Tibial nerve (tissue), 3 donors: ENCODE measurements around the gene CPNE7.

Experiments
- CTCF ChIP-seq, 5 experiments: fragments of 200-600 bp in 3 of 5; fragments of 450-650 bp in 2 of 5; sonication (generic) in 3 of 5; IDR thresholded peaks; one replicate each; pipeline ENCODE4 v1.5.1; 2016 to 2019; ENCODE audit warnings: antibody characterized with exemption in 5 of 5, mild to moderate bottlenecking in 3 of 5, moderate library complexity in 2 of 5
- POLR2A ChIP-seq, 2 donors: fragments of 450-650 bp; IDR thresholded peaks; one replicate each; pipeline ENCODE4 v1.6.1; 2017; ENCODE audit warnings: antibody characterized with exemption in 2 of 2, mild to moderate bottlenecking in 2 of 2, moderate library complexity in 2 of 2

GRCh38 chr16:89581861-89582563, 6.5 kb downstream of the CPNE7 start:
- TF ChIP-seq POLR2A (IDR thresholded peaks at IDR 0.05) (no peak), CTCF (IDR thresholded peaks at IDR 0.05) (no peak)
